Spinal cord (tissue), 10 donors: ENCODE results near the gene CPTP. TPM values are rescaled to one million over a fixed set of nuclear protein-coding genes. Genes with fewer than 3 reads are reported as not detected.
A peak's percentile ranks its signal among the peaks of the same experiment; 100 is the strongest.

Experiments
- DNase-seq, 6 donors: peaks; one replicate each; pipeline versions ENCODE4 v3.0.0 to v3.0.0-alpha.2; 2013 to 2015; ENCODE audit warnings: low spot score in 6 of 6, low read depth in 4 of 6
- H3K27ac ChIP-seq: one replicate; pipeline ENCODE4 v1.5.1; 2013; ENCODE audit warnings: low read depth, low read length, control low read depth
- H3K27me3 ChIP-seq: one replicate; pipeline ENCODE4 v1.6.1; 2013; ENCODE audit warnings: low read length; ENCODE audit not compliant: control insufficient read depth, insufficient read depth
- H3K36me3 ChIP-seq: one replicate; pipeline ENCODE4 v1.6.1; 2013; ENCODE audit warnings: low read length; ENCODE audit not compliant: control insufficient read depth, insufficient read depth
- H3K4me1 ChIP-seq: one replicate; pipeline ENCODE4 v1.6.1; 2013; ENCODE audit warnings: low read length; ENCODE audit not compliant: control insufficient read depth, insufficient read depth
- H3K4me3 ChIP-seq: one replicate; pipeline ENCODE4 v1.5.1; 2013; ENCODE audit warnings: low read depth, low read length, control low read depth
- H3K9me3 ChIP-seq: one replicate; pipeline ENCODE4 v1.6.1; 2013; ENCODE audit warnings: low read length; ENCODE audit not compliant: control insufficient read depth, insufficient read depth
- WGBS: methylation state at CpG from one replicate; pipeline ENCODE4 v1.1.5; 2013; ENCODE audit warnings: missing lambda C conversion rate; ENCODE audit not compliant: insufficient coverage; 5-methylcytosine and 5-hydroxymethylcytosine counted together
- polyA plus RNA-seq, 2 donors: library from polyadenylated mRNA; unstranded; fragments of 120-200 nt; gene quantifications; one replicate each; pipeline ENCODE4 v1.2.1, GENCODE V29; 2013; ENCODE audit not compliant: insufficient read length in 2 of 2
- total RNA-seq, 2 donors: library from RNA; depleted of rRNA in 1 of 2; stranded (reverse); fragments of 120-200 nt in 1 of 2; fragments of >200 nt in 1 of 2; gene quantifications; one replicate each; pipeline versions ENCODE4 v1.2.3 to v1.2.4, GENCODE V29; 2013 to 2014
- donor health status: healthy.

Gene CPTP
- total and polyA plus RNA-seq, 4 donors = 9.6 to 32.0 (median 25.3) TPM

DNA sequence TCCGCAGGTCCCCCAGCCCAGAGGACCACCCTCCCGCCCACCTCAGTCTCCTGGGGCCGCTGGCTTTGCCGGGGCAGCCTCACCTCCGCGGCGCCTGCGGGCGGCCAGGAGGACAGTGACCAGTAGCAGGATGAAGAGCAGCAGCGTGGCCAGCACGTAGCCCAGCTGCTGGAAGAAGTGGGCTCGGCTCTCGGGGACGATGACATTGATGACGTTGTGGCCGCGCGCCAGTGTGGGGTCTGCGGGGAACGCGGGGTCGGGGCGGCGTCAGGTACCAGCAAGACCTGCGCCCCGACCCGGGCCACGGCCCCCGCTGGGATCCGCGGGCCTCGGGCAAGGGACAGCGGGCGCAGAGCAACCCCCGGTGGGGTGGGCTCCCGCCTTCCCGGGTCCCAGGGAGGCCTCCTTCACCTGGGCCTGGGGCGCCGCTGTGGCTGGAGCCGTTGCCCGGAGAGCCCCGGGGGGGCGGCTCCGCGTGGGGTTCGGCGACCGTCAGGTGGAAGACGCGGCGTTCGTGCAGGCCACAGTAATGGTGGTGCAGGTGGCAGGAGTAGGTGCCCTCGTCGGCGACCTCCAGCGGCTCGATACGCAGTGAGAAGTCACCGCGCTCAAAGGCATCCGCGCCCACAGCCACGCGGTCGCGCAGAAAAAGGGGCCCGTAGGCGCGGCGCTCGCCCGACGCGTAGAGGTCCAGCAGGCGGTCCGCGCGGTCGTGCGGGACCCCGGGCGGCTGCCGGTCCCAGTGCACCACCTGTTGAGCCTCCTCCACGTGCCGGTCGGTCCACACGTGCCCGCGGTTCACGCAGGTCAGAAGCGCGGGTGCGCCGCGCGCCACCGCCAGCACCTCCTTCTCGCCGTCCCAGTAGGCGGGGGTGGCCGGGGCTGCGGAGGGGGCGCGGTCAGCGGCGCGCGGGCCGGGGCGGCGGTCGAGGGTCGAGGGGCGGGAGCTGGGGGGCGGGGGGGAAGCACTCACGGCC, 30.0 kb downstream of the CPTP start:
- DNase-seq = no peak
- no peak overlapping the region for H3K4me3 ChIP-seq
- peaks cover 70% of the 10 kb centered on the region for H3K4me1 ChIP-seq
- H3K9me3 ChIP-seq = no peaks in the 10 kb centered on the region
- no peak overlapping the region for H3K27ac ChIP-seq
- H3K27me3 ChIP-seq = peaks cover 24% of the 10 kb centered on the region
- H3K36me3 ChIP-seq = peaks cover 35% of the 10 kb centered on the region
- WGBS = 32% methylated on average over 97 of the region's 116 CpGs

DNA sequence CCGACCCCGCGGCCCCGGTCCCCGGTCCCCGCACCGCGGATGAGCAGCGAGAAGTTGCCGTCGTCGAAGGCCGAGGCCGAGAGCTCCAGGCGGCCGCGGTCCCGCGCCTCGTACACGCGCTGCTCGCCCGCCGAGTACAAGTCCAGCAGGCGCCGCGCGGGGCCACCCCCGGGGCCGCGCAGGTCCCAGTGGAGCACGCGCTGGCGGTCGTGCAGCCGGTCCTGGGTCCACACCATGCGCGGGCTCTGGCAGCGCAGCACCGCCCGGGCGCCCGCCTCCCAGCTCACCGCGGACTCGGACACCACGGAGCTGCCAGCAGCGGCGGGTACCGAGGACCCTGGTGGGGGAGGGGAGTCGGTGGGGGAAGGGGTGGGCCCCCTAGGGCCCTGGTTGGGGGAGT, 30.8 kb downstream of the CPTP start:
- H3K9me3 ChIP-seq = no peaks in the 10 kb centered on the region
- peak in 2 of 6 donors; percentile 31 to 55 for DNase-seq
- WGBS = 3% methylated on average over 37 of the region's 52 CpGs
- no peak overlapping the region for H3K27ac ChIP-seq
- peaks cover 35% of the 10 kb centered on the region for H3K36me3 ChIP-seq
- H3K4me1 ChIP-seq = peaks cover 78% of the 10 kb centered on the region
- H3K27me3 ChIP-seq = peaks cover 24% of the 10 kb centered on the region
- H3K4me3 ChIP-seq = no peak overlapping the region

DNA sequence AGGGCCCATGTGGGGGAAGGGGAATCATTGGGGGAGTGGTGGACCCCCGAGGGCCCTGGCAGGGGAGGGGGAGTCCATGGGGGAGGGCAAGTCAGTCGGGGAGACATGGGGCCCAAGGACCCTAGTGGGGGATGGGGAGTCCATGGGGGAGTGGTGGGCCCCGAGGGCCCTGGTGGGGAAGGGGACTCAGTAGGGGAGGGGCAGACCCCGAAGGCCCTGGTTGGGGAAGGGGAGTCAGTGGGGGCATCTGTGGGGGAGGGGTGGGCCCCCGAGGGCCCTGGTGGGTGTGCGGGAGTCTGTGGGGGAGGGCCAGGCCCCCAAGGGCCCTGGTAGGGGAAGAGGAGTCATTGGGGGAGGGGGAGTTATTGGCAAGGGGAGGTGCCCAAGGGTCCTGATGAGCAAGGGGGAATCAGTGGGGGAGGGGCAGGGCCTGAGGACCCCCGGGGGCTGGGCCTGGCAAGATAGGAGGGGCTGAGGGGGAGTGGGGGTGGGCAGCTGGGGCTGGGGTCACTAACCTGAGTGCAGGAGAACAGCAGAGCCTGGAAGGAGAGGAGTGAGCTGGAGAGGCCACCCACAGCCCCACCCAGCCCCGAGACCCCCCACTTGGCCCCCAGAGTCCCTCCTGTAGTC, 31.7 kb downstream of the CPTP start:
- peak overlapping the region; percentile 57 for H3K4me3 ChIP-seq
- peaks cover 35% of the 10 kb centered on the region for H3K36me3 ChIP-seq
- peak overlapping the region; percentile 91 for H3K27ac ChIP-seq
- peaks cover 83% of the 10 kb centered on the region for H3K4me1 ChIP-seq
- H3K27me3 ChIP-seq = peaks cover 24% of the 10 kb centered on the region
- DNase-seq = no peak
- WGBS = 66% methylated on average over 4 of the region's 8 CpGs
- no peaks in the 10 kb centered on the region for H3K9me3 ChIP-seq

DNA sequence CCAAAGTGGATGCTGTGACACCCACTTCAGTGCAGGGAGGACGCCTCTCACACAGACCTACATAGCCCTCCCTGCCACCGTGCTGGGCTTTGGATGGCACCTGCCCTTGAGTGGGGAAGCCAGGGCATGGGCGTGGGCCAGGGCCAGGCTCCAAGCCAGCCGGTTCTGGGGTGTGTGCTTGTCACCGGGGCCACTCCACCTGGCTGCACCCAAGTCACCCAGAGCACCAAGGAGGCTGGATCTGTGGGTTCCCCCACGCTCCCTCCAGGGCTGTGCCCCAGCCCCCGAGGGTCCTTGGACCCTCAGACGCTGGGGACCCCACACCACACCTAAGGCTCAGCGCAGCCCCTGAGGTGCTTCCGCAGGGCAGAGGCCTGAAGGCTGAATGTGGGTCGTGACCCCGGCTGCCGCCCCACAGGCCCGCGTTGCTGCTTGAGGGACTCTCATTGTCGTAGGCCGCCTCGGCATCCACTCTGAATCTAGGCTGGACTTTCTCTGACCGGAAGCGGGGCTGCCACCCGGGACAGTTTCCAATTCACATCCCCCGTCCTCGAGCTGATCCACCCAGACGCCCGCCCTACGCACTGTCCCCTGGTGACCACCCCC, 32.3 kb downstream of the CPTP start:
- 34% methylated on average over 24 of the region's 26 CpGs for WGBS
- peaks cover 24% of the 10 kb centered on the region for H3K27me3 ChIP-seq
- H3K4me1 ChIP-seq = peaks cover 83% of the 10 kb centered on the region
- no peaks in the 10 kb centered on the region for H3K9me3 ChIP-seq
- H3K27ac ChIP-seq = peak overlapping the region; percentile 91
- no peak for DNase-seq
- peaks cover 30% of the 10 kb centered on the region for H3K36me3 ChIP-seq
- peak overlapping the region; percentile 57 for H3K4me3 ChIP-seq

DNA sequence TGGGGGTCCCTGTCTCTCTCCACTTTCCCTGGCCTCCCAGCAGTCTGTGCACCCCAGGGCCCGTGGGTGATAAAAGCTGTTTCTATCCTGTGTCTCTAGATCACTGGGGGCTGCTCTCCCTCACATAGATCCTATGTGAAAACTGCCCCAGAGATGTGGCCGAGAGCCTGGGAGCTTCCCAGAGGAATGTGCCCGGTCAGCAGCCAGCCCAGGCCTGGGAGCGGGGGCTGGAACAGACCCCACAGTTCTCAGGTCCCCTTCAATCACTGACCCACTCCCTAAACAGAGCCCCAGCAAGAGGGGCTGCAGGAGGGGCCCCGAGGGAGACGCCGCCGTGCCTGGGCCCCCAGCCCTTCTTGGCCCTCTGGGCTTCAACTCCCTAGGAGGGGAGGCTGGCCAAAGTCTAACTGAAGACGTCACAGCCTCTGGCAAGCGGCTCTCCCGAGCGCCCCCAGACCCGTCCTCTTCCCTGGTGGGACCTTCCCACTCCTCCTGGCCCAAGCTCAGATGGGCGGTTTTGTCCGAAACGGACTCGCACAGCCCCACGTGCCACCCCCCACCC, 33.4 kb downstream of the CPTP start:
- Histone ChIP-seq H3K4me1 (peaks cover 78% of the 10 kb centered on the region), H3K36me3 (peaks cover 20% of the 10 kb centered on the region), H3K9me3 (no peaks in the 10 kb centered on the region), H3K27me3 (peaks cover 24% of the 10 kb centered on the region), H3K4me3 (peak overlapping the region; percentile 57), H3K27ac (peak overlapping the region; percentile 91)
- 7% methylated on average over 18 of the region's 18 CpGs for WGBS
- peak in 1 of 6 donors; percentile 46 for DNase-seq

DNA sequence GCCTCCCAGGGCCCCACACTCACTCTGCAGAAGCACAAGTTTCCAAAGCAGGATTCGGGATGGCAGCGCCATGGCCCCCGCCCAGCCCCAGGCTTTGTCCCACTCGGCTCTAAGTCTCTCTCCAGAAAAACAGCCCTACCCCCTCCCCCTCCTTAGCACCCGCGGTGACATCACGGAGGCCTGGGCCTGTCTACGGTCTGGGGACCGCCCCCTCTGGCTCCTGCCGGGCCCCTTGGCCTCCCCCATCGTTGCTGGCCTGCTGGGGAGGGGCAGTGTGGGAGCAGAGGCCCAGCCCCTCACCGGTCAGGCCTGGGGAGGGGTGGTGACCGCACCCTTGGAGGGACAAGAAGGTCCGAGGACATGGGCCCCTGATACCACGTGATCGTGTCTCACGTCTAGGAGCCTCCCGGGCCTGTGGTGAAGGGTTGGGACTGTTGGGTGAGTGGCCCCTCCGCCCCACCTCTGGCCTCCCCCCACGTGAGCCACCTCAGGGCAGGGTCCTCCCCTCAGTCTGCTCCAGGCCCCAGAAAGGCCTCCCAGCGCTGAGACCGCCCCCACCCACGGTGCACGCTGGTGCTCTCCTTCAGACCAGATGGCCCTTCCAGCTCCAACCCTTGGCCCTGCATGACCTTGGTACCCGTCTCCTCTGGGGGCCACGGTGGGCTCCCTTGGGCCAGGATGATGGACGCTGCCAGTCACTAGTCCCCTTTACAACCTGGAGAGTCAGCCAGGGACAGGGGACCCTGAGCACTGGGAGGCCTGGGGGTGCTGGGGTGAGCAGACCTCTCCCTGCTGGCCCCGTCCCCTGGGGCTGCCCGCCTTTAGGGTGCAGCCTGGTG, 34.0 kb downstream of the CPTP start, which contains the start of gene MXRA8:
TSS of gene MXRA8 (minus strand) at position 123 of the 839 bp plus-strand sequence. CDS start at position 72, 51 bp downstream.
- Histone ChIP-seq H3K27me3 (peaks cover 18% of the 10 kb centered on the region), H3K4me1 (peaks cover 71% of the 10 kb centered on the region), H3K36me3 (peaks cover 13% of the 10 kb centered on the region), H3K27ac (peak within 1 kb of the TSS; percentile 91), H3K4me3 (peak within 1 kb of the TSS; percentile 57), H3K9me3 (no peaks in the 10 kb centered on the region)
- DNase-seq = peak in 2 of 6 donors; percentile 54 to 86
- 24% methylated on average over 19 of the region's 29 CpGs for WGBS

DNA sequence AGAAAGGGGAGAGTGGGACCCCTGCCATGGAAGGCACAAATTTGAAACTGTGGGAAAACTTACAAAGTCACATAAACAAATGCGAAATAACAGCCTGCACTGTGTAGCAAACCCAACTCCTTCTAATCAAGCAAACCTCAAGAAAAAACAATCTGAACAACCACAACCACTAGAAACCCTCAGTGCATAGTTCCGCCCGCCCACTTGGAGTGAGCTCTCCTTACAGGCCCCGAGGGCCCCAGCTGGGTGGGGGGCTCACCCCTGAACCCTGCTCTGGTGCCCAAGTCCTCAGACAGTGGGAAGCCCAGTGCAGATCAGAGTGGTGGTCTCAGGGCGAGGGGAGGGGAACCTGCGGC, 34.7 kb downstream of the CPTP start:
- H3K27ac ChIP-seq = peak overlapping the region; percentile 91
- H3K9me3 ChIP-seq = no peaks in the 10 kb centered on the region
- DNase-seq = peak in 1 of 6 donors; percentile 55
- peaks cover 7% of the 10 kb centered on the region for H3K36me3 ChIP-seq
- no peak overlapping the region for H3K4me3 ChIP-seq
- peaks cover 65% of the 10 kb centered on the region for H3K4me1 ChIP-seq
- WGBS = 88% methylated on average over 2 of the region's 6 CpGs
- H3K27me3 ChIP-seq = peaks cover 13% of the 10 kb centered on the region

DNA sequence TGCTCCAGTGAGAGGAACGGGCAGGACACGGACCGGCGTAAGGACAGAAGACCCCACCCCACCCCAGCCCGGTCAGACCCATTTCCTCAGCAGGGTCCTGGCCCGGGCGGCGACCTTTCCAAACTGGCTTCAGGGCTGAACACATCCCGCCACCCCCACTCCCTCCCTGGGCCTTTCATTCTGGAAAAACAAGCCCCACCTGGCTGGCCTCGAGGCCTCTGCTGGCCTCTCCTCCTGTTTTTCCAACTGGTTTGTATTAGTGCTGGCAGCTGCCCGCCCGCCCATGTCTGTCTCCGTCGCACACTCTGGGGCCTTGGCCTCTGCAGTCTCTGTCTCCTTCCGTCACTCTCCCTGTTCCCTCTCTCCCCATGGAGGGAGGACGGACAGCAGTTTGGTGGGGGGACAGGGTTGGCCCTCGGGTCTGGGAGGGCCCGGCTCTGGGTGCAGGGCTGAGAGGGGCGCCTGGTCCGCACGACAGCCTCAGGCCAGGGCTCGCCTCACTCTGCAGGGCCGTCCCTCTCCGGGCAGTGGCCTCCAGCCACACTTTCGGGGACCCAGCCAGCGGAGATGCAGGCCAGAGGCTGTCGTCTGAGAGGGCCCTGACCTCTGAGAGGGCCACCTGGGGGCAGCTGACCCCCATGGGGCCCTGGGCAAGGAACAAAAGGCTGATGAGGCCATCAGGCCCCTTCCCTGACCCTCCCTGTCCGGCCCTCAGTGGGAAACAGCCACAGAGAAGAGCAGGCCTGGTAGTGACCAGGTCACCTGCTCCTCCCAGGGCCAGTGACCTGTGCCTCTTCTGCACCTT, 35.3 kb downstream of the CPTP start:
- 58% methylated on average over 25 of the region's 28 CpGs for WGBS
- Histone ChIP-seq H3K4me1 (peaks cover 61% of the 10 kb centered on the region), H3K4me3 (no peak overlapping the region), H3K9me3 (no peaks in the 10 kb centered on the region), H3K27me3 (peaks cover 11% of the 10 kb centered on the region), H3K27ac (peak overlapping the region; percentile 91), H3K36me3 (peaks cover 2% of the 10 kb centered on the region)
- DNase-seq = peak in 1 of 6 donors; percentile 71
